Measurements from ENCODE around the gene KRTAP3-1. TPM values are rescaled to one million over a fixed set of nuclear protein-coding genes. Genes with fewer than 3 reads are reported as not detected.

Gene KRTAP3-1
- total and polyA plus RNA-seq, 10 of the 15 experiments (the other 5 are each of a cell fraction or from before 2014, with no cell fraction given) = not detected

Small RNA genes lying within 50 kb of the gene (small RNA-seq; reads per million reads assigned to genes)
- not detected for gene KRTAP3-4P

Other genes with a start within 250 kb of the KRTAP3-1 start
Only the 7 nearest of the 37 such genes appear.
- not detected in 2 replicates for gene KRT40, start 24.8 kb downstream of the KRTAP3-1 start, total RNA-seq (2014; rRNA removed)
- not detected in 2 replicates for gene KRT40, start 24.8 kb downstream of the KRTAP3-1 start, total RNA-seq (2014; rRNA removed; fragmentation: Illumina TruSeq; extraction: Trizol)
- gene KRT40, start 24.8 kb downstream of the KRTAP3-1 start, total RNA-seq (2021) = not detected in 2 replicates
- gene KRT40, start 24.8 kb downstream of the KRTAP3-1 start, polyA plus RNA-seq (2011; rRNA removed) = not detected in 2 replicates
- not detected in 2 replicates for gene KRT40, start 24.8 kb downstream of the KRTAP3-1 start, polyA plus RNA-seq (2014; fragmentation: Illumina TruSeq; extraction: Trizol)
- gene KRT40, start 24.8 kb downstream of the KRTAP3-1 start, polyA plus RNA-seq (2014; fragmentation: Nextera tagmentation; extraction: Ambion mirVana) = not detected
- not detected in 2 replicates for gene KRT40, start 24.8 kb downstream of the KRTAP3-1 start, polyA plus RNA-seq (2014; rRNA removed)
- not detected for gene KRT40, start 24.8 kb downstream of the KRTAP3-1 start, polyA plus RNA-seq (2016; fragmentation: Nextera tagmentation; extraction: Ambion mirVana)
- gene KRTAP3-3, start 15.0 kb downstream of the KRTAP3-1 start, total RNA-seq (2014; rRNA removed) = not detected in 2 replicates
- not detected in 2 replicates for gene KRTAP3-3, start 15.0 kb downstream of the KRTAP3-1 start, total RNA-seq (2014; rRNA removed; fragmentation: Illumina TruSeq; extraction: Trizol)
- not detected in 2 replicates for gene KRTAP3-3, start 15.0 kb downstream of the KRTAP3-1 start, total RNA-seq (2021)
- not detected in 2 replicates for gene KRTAP3-3, start 15.0 kb downstream of the KRTAP3-1 start, polyA plus RNA-seq (2011; rRNA removed)
- not detected in 2 replicates for gene KRTAP3-3, start 15.0 kb downstream of the KRTAP3-1 start, polyA plus RNA-seq (2014; fragmentation: Illumina TruSeq; extraction: Trizol)
- gene KRTAP3-3, start 15.0 kb downstream of the KRTAP3-1 start, polyA plus RNA-seq (2014; fragmentation: Nextera tagmentation; extraction: Ambion mirVana) = not detected
- gene KRTAP3-3, start 15.0 kb downstream of the KRTAP3-1 start, polyA plus RNA-seq (2014; rRNA removed) = not detected in 2 replicates
- gene KRTAP3-3, start 15.0 kb downstream of the KRTAP3-1 start, polyA plus RNA-seq (2016; fragmentation: Nextera tagmentation; extraction: Ambion mirVana) = not detected
- not detected in 2 replicates for gene KRTAP3-2, start 9.2 kb downstream of the KRTAP3-1 start, total RNA-seq (2014; rRNA removed)
- not detected in 2 replicates for gene KRTAP3-2, start 9.2 kb downstream of the KRTAP3-1 start, total RNA-seq (2014; rRNA removed; fragmentation: Illumina TruSeq; extraction: Trizol)
- gene KRTAP3-2, start 9.2 kb downstream of the KRTAP3-1 start, total RNA-seq (2021) = not detected in 2 replicates
- not detected in 2 replicates for gene KRTAP3-2, start 9.2 kb downstream of the KRTAP3-1 start, polyA plus RNA-seq (2011; rRNA removed)
- not detected in 2 replicates for gene KRTAP3-2, start 9.2 kb downstream of the KRTAP3-1 start, polyA plus RNA-seq (2014; fragmentation: Illumina TruSeq; extraction: Trizol)
- gene KRTAP3-2, start 9.2 kb downstream of the KRTAP3-1 start, polyA plus RNA-seq (2014; fragmentation: Nextera tagmentation; extraction: Ambion mirVana) = not detected
- gene KRTAP3-2, start 9.2 kb downstream of the KRTAP3-1 start, polyA plus RNA-seq (2014; rRNA removed) = not detected in 2 replicates
- not detected for gene KRTAP3-2, start 9.2 kb downstream of the KRTAP3-1 start, polyA plus RNA-seq (2016; fragmentation: Nextera tagmentation; extraction: Ambion mirVana)
- gene KRTAP1-5, start 18.1 kb upstream of the KRTAP3-1 start, total RNA-seq (2014; rRNA removed) = not detected in 2 replicates
- gene KRTAP1-5, start 18.1 kb upstream of the KRTAP3-1 start, total RNA-seq (2014; rRNA removed; fragmentation: Illumina TruSeq; extraction: Trizol) = not detected in 2 replicates
- gene KRTAP1-5, start 18.1 kb upstream of the KRTAP3-1 start, total RNA-seq (2021) = not detected in 2 replicates
- gene KRTAP1-5, start 18.1 kb upstream of the KRTAP3-1 start, polyA plus RNA-seq (2011; rRNA removed) = not detected in 2 replicates
- not detected in 2 replicates for gene KRTAP1-5, start 18.1 kb upstream of the KRTAP3-1 start, polyA plus RNA-seq (2014; fragmentation: Illumina TruSeq; extraction: Trizol)
- gene KRTAP1-5, start 18.1 kb upstream of the KRTAP3-1 start, polyA plus RNA-seq (2014; fragmentation: Nextera tagmentation; extraction: Ambion mirVana) = not detected
- not detected in 2 replicates for gene KRTAP1-5, start 18.1 kb upstream of the KRTAP3-1 start, polyA plus RNA-seq (2014; rRNA removed)
- gene KRTAP1-5, start 18.1 kb upstream of the KRTAP3-1 start, polyA plus RNA-seq (2016; fragmentation: Nextera tagmentation; extraction: Ambion mirVana) = not detected
- not detected in 2 replicates for gene KRTAP1-4, start 21.1 kb upstream of the KRTAP3-1 start, total RNA-seq (2014; rRNA removed)
- gene KRTAP1-4, start 21.1 kb upstream of the KRTAP3-1 start, total RNA-seq (2014; rRNA removed; fragmentation: Illumina TruSeq; extraction: Trizol) = not detected in 2 replicates
- not detected in 2 replicates for gene KRTAP1-4, start 21.1 kb upstream of the KRTAP3-1 start, total RNA-seq (2021)
- not detected in 2 replicates for gene KRTAP1-4, start 21.1 kb upstream of the KRTAP3-1 start, polyA plus RNA-seq (2011; rRNA removed)
- gene KRTAP1-4, start 21.1 kb upstream of the KRTAP3-1 start, polyA plus RNA-seq (2014; fragmentation: Illumina TruSeq; extraction: Trizol) = not detected in 2 replicates
- gene KRTAP1-4, start 21.1 kb upstream of the KRTAP3-1 start, polyA plus RNA-seq (2014; fragmentation: Nextera tagmentation; extraction: Ambion mirVana) = not detected
- not detected in 2 replicates for gene KRTAP1-4, start 21.1 kb upstream of the KRTAP3-1 start, polyA plus RNA-seq (2014; rRNA removed)
- gene KRTAP1-4, start 21.1 kb upstream of the KRTAP3-1 start, polyA plus RNA-seq (2016; fragmentation: Nextera tagmentation; extraction: Ambion mirVana) = not detected
- not detected in 2 replicates for gene KRTAP1-3, start 25.7 kb upstream of the KRTAP3-1 start, total RNA-seq (2014; rRNA removed)
- gene KRTAP1-3, start 25.7 kb upstream of the KRTAP3-1 start, total RNA-seq (2014; rRNA removed; fragmentation: Illumina TruSeq; extraction: Trizol) = not detected in 2 replicates
- gene KRTAP1-3, start 25.7 kb upstream of the KRTAP3-1 start, total RNA-seq (2021) = not detected in 2 replicates
- gene KRTAP1-3, start 25.7 kb upstream of the KRTAP3-1 start, polyA plus RNA-seq (2011; rRNA removed) = not detected in 2 replicates
- not detected in 2 replicates for gene KRTAP1-3, start 25.7 kb upstream of the KRTAP3-1 start, polyA plus RNA-seq (2014; fragmentation: Illumina TruSeq; extraction: Trizol)
- gene KRTAP1-3, start 25.7 kb upstream of the KRTAP3-1 start, polyA plus RNA-seq (2014; fragmentation: Nextera tagmentation; extraction: Ambion mirVana) = not detected
- not detected in 2 replicates for gene KRTAP1-3, start 25.7 kb upstream of the KRTAP3-1 start, polyA plus RNA-seq (2014; rRNA removed)
- gene KRTAP1-3, start 25.7 kb upstream of the KRTAP3-1 start, polyA plus RNA-seq (2016; fragmentation: Nextera tagmentation; extraction: Ambion mirVana) = not detected
- gene KRTAP1-1, start 32.3 kb upstream of the KRTAP3-1 start, total RNA-seq (2014; rRNA removed) = not detected in 2 replicates
- not detected in 2 replicates for gene KRTAP1-1, start 32.3 kb upstream of the KRTAP3-1 start, total RNA-seq (2014; rRNA removed; fragmentation: Illumina TruSeq; extraction: Trizol)
- gene KRTAP1-1, start 32.3 kb upstream of the KRTAP3-1 start, total RNA-seq (2021) = not detected in 2 replicates
- gene KRTAP1-1, start 32.3 kb upstream of the KRTAP3-1 start, polyA plus RNA-seq (2011; rRNA removed) = not detected in 2 replicates
- not detected in 2 replicates for gene KRTAP1-1, start 32.3 kb upstream of the KRTAP3-1 start, polyA plus RNA-seq (2014; fragmentation: Illumina TruSeq; extraction: Trizol)
- gene KRTAP1-1, start 32.3 kb upstream of the KRTAP3-1 start, polyA plus RNA-seq (2014; fragmentation: Nextera tagmentation; extraction: Ambion mirVana) = not detected
- gene KRTAP1-1, start 32.3 kb upstream of the KRTAP3-1 start, polyA plus RNA-seq (2014; rRNA removed) = not detected in 2 replicates
- not detected for gene KRTAP1-1, start 32.3 kb upstream of the KRTAP3-1 start, polyA plus RNA-seq (2016; fragmentation: Nextera tagmentation; extraction: Ambion mirVana)

Data from GM12878 (cell line).